Activated CD4-positive, alpha-beta T cell treated with anti-CD3 and anti-CD28 coated beads, Interleukin-2, Interleukin-6, amounts not matched to agents 100 ng/mL and 50 ng/mL, durations not matched to agents 16 hours and 8 hours (primary cell): ENCODE results near the gene TMEM127.

Experiments used
- DNase-seq: peaks from one replicate; pipeline ENCODE4 v3.0.0-alpha.2; 2020

The TMEM127 gene

GRCh38 chr2:96204836-96205624, 60.8 kb downstream of the TMEM127 start:
- DNase-seq: no peak

GRCh38 chr2:96203130-96204028, 62.4 kb downstream of the TMEM127 start:
- DNase-seq: peak; percentile 18

DNA sequence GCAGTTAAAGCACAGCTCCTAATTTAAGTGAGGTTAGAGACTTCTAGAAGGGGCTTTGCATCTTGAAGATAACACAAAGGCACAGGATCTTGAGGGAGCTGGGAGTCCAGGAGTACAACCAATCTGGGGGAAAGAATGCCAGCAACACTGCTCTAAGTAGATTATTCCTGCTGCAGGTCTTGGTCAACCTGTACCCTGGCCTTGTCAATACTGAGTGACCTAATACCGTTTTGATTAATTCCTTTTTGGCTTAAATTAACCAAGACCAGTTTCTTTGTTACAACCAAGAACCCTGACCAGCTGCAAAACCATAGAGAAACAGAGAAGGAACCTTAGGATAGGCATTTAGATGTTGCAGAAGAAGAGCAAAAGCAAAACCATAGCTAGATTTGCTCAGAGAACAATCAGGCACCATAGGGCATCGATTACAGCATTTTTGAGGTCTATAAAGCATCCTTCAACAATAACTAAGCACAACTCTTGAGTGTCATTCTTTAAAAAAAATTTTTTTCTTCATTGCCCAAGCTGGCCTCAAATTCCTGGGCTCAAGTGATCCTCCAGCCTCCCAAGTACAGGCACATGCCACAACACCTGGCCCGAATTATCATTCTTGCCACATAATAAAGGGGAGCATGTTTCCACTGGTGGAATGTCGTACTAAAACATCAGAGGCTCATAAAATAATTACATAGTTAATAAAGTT, 63.5 kb downstream of the TMEM127 start:
- no peak for DNase-seq

- no peak for DNase-seq
These were observed 64.5 kb downstream of the TMEM127 start for GRCh38 chr2:96201338-96201737.

GRCh38 chr2:96198921-96199320, 66.9 kb downstream of the TMEM127 start:
- no peak for DNase-seq
